OCI-LY7 (cell line): Measurements from ENCODE around the gene EPO. TPM values are rescaled to one million over a fixed set of nuclear protein-coding genes. Genes with fewer than 3 reads are reported as not detected.
A peak's percentile ranks its signal among the peaks of the same experiment; 100 is the strongest.

Experiments used
- BruUV-seq: library from RNA; stranded (reverse); fragments of 400-500 nt; replicated peaks from 2 replicates; lab custom pipeline; 2021; lab: Mats Ljungman, UMichigan
- CTCF ChIA-PET: fragments of 300-600 bp; sonication (Branson Sonifier 250); formaldehyde crosslinking; loops from one replicate; lab custom pipeline; 2022; ENCODE audit warnings: antibody characterized with exemption; ENCODE audit not compliant: unreplicated experiment; lab: Charles Lee
- POLR2A ChIA-PET: fragments of 300-600 bp; sonication (Branson Sonifier 250); formaldehyde crosslinking; loops from one replicate; lab custom pipeline; 2022; ENCODE audit warnings: antibody characterized with exemption; lab: Charles Lee
- DNase-seq: peaks from one replicate; pipeline ENCODE4 v3.0.0-alpha.2; 2015; ENCODE audit warnings: low spot score
- H2AFZ ChIP-seq: fragments of 200-600 bp; sonication (generic), shearing (Covaris generic); 2 replicates; pipeline ENCODE4 v1.6.1; 2014; ENCODE audit warnings: mild to moderate bottlenecking, antibody characterized with exemption, low read length, moderate library complexity
- H3K27ac ChIP-seq: fragments of 200-600 bp; sonication (generic); 2 replicates; pipeline ENCODE4 v1.5.1; 2014; ENCODE audit warnings: mixed run types, low read depth, mild to moderate bottlenecking, moderate library complexity, low read length, inconsistent platforms; ENCODE audit not compliant: poor library complexity, severe bottlenecking
- H3K36me3 ChIP-seq: fragments of 200-600 bp; sonication (generic); 2 replicates; pipeline ENCODE4 v1.6.1; 2014; ENCODE audit warnings: mild to moderate bottlenecking, antibody characterized with exemption, low read length, moderate library complexity, mixed read lengths; ENCODE audit not compliant: insufficient read depth
- H3K4me1 ChIP-seq: fragments of 200-600 bp; sonication (generic); 2 replicates; pipeline ENCODE4 v1.5.1; 2014; ENCODE audit warnings: mild to moderate bottlenecking, low read length; ENCODE audit not compliant: insufficient read depth, poor library complexity, severe bottlenecking
- H3K4me2 ChIP-seq: fragments of 200-600 bp; sonication (generic); 2 replicates; pipeline ENCODE4 v1.6.1; 2014; ENCODE audit warnings: mild to moderate bottlenecking, low read length
- H3K4me3 ChIP-seq: fragments of 200-600 bp; sonication (generic); 2 replicates; pipeline ENCODE4 v1.5.1; 2014; ENCODE audit warnings: mild to moderate bottlenecking, low read depth, low read length; ENCODE audit not compliant: poor library complexity, severe bottlenecking
- H3K79me2 ChIP-seq: fragments of 200-600 bp; sonication (generic); 2 replicates; pipeline ENCODE4 v1.6.1; 2016; ENCODE audit warnings: low read depth, mild to moderate bottlenecking, low read length, moderate library complexity, mixed read lengths; ENCODE audit not compliant: insufficient read depth
- H3K9me2 ChIP-seq: fragments of 200-600 bp; sonication (generic); 2 replicates; pipeline ENCODE4 v1.6.1; 2016; ENCODE audit warnings: mild to moderate bottlenecking, low read length, mixed read lengths; ENCODE audit not compliant: insufficient read depth
- H3K9me3 ChIP-seq: fragments of 200-600 bp; sonication (generic); 2 replicates; pipeline ENCODE4 v1.6.1; 2014; ENCODE audit warnings: mild to moderate bottlenecking, mixed run types, low read length, mixed read lengths
- H4K20me1 ChIP-seq: fragments of 200-600 bp; sonication (generic); 2 replicates; pipeline ENCODE4 v1.6.1; 2014; ENCODE audit warnings: mild to moderate bottlenecking, antibody characterized with exemption, low read length, moderate library complexity, mixed read lengths; ENCODE audit not compliant: insufficient read depth
- CTCF ChIP-seq: fragments of 200-600 bp; sonication (generic); conservative IDR thresholded peaks from 2 replicates; pipeline ENCODE4 v1.5.1; 2014; ENCODE audit warnings: mild to moderate bottlenecking, antibody characterized with exemption, low read length, moderate library complexity, mixed read lengths
- EZH2phosphoT487 ChIP-seq: fragments of 200-600 bp; sonication (generic); IDR thresholded peaks from 2 replicates; pipeline ENCODE4 v1.6.1; 2018; ENCODE audit warnings: low read depth, borderline replicate concordance, mild to moderate bottlenecking, mixed run types, antibody characterized with exemption, low read length, moderate library complexity, mixed read lengths
- intact Hi-C: fragments of 100-400 bp; cut with micrococcal nuclease; formaldehyde crosslinking; loops from one replicate; pipeline ENCODE4 v1.10.0; 2022; ENCODE audit not compliant: unreplicated experiment
- total RNA-seq, 2 experiments: library from RNA; depleted of rRNA in 1 of 2; stranded (reverse); fragments of >200 nt in 1 of 2; shearing (Covaris generic) in 1 of 2; gene quantifications; 2 replicates each; pipeline ENCODE4 v1.2.3, GENCODE V29; 2014 to 2022

EPO gene
- total RNA-seq, 2 experiments from 2014 or later: 0.13 TPM; not detected in 1

- peaks cover 9% of the 10 kb centered on the region for H3K4me1 ChIP-seq
- H2AFZ ChIP-seq: no peak overlapping the region
- peak; percentile 81 for DNase-seq
- no peak for TF ChIP-seq CTCF
- peak overlapping the region; percentile 64 for H3K27ac ChIP-seq
- H3K79me2 ChIP-seq: peaks cover 8% of the 10 kb centered on the region; the same call in 1 of the 2 replicates
- ChIA-PET POLR2A (no interaction called here), CTCF (interaction anchor here (0.6 to 1.4 kb wide), 3 partner anchors 41 to 245 kb away, joined by 3 to 16 read pairs (median 3); no protein-coding TSS in a partner anchor)
- no peaks in the 10 kb centered on the region for H3K9me3 ChIP-seq
- H3K4me3 ChIP-seq: peak overlapping the region; percentile 99
- 0 out of 2 replicates have a peak, but pooled peaks cover 4% of the 10 kb centered on the region for H4K20me1 ChIP-seq
- H3K36me3 ChIP-seq: peaks cover 45% of the 10 kb centered on the region
- intact Hi-C loops: loop anchor here (1.0 to 10.0 kb wide), 3 partner anchors 16 to 239 kb away; partner anchors contain the start of genes PPP1R35 and TSC22D4
- H3K4me2 ChIP-seq: peak overlapping the region; percentile 80
- no TSS peak for BruUV-seq
- no peaks in the 10 kb centered on the region for H3K9me2 ChIP-seq
Measured at GRCh38 chr7:100675581-100676350, 44.5 kb upstream of the EPO start.

- Histone ChIP-seq H3K4me3 (peak overlapping the region; percentile 99), H4K20me1 (0 out of 2 replicates have a peak, but pooled peaks cover 4% of the 10 kb centered on the region)
- intact Hi-C loops: loop anchor here (1.0 to 10.0 kb wide), 2 partner anchors 15 to 202 kb away; partner anchors contain the start of gene TSC22D4
Measured at GRCh38 chr7:100676501-100677306, 43.6 kb upstream of the EPO start.

More at GRCh38 chr7:100676501-100677306, 43.6 kb upstream of the EPO start:
- Histone ChIP-seq H3K79me2 (peaks cover 8% of the 10 kb centered on the region; the same call in 1 of the 2 replicates), H3K9me3 (no peaks in the 10 kb centered on the region), H3K4me2 (peak overlapping the region; percentile 80), H2AFZ (no peak overlapping the region), H3K9me2 (no peaks in the 10 kb centered on the region), H3K27ac (peak overlapping the region; percentile 64), H3K36me3 (peaks cover 55% of the 10 kb centered on the region), H3K4me1 (peaks cover 9% of the 10 kb centered on the region)
- TF ChIP-seq EZH2phosphoT487 (no peak), CTCF (no peak)
- ChIA-PET POLR2A (no interaction called here), CTCF (interaction anchor here (1.4 kb wide), 1 partner anchor 42 kb away, joined by 16 read pairs; no protein-coding TSS in a partner anchor)
- DNase-seq: no peak
- BruUV-seq: no TSS peak
